AG09309 (cell line): ENCODE measurements around the gene NFKBIE.

ENCODE experiments used
- DNase-seq: peaks from one replicate; pipeline ENCODE4 v3.0.0-alpha.2; 2010; ENCODE audit warnings: low read depth
- H3K4me3 ChIP-seq: 2 replicates; pipeline ENCODE4 v1.5.1; 2011; ENCODE audit warnings: mild to moderate bottlenecking, low read depth, low read length, moderate library complexity; ENCODE audit not compliant: control insufficient read depth
- CTCF ChIP-seq: IDR thresholded peaks from 2 replicates; pipeline ENCODE4 v1.5.1; 2011; ENCODE audit warnings: mild to moderate bottlenecking, low read depth, low read length, inconsistent platforms; ENCODE audit not compliant: insufficient read depth, control insufficient read depth; ENCODE audit errors: missing control alignments

Gene NFKBIE

GRCh38 chr6:44245912-44246662, 19.3 kb downstream of the NFKBIE start:
- peak overlapping the region; percentile 69 for H3K4me3 ChIP-seq
- peak; percentile 6 for TF ChIP-seq CTCF
- no peak for DNase-seq

- no peak for TF ChIP-seq CTCF
- DNase-seq = no peak
- H3K4me3 ChIP-seq = peak overlapping the region; percentile 69
Measured at GRCh38 chr6:44245391-44245911, 19.9 kb downstream of the NFKBIE start.

GRCh38 chr6:44243345-44243744, 22.0 kb downstream of the NFKBIE start:
- H3K4me3 ChIP-seq = no peak overlapping the region
- DNase-seq = no peak

GRCh38 chr6:44238687-44239350, 26.5 kb downstream of the NFKBIE start:
- no peak overlapping the region for H3K4me3 ChIP-seq
- no peak for DNase-seq
- no peak for TF ChIP-seq CTCF

More at GRCh38 chr6:44243345-44243744, 22.0 kb downstream of the NFKBIE start:
- TF ChIP-seq CTCF = no peak

- H3K4me3 ChIP-seq = peak overlapping the region; percentile 61
- no peak for DNase-seq
- TF ChIP-seq CTCF = peak; percentile 81
Measured at GRCh38 chr6:44237813-44238433, 27.4 kb downstream of the NFKBIE start.

- H3K4me3 ChIP-seq = peak overlapping the region; percentile 61
- TF ChIP-seq CTCF = no peak
Measured at GRCh38 chr6:44237021-44237812, 28.1 kb downstream of the NFKBIE start.

More at GRCh38 chr6:44237021-44237812, 28.1 kb downstream of the NFKBIE start:
- DNase-seq = peak; percentile 89
